Right atrium auricular region (tissue), 2 donors: Measurements from ENCODE around the gene DDIAS. TPM values are rescaled to one million over a fixed set of nuclear protein-coding genes. Genes with fewer than 3 reads are reported as not detected.
A peak's percentile ranks its signal among the peaks of the same experiment; 100 is the strongest.
"Not testable (repeated sequence)": the region's sequence is repeated elsewhere in the genome, so short reads cannot be mapped to it uniquely, and the experiment has no call there.

ENCODE experiments used
- DNase-seq: peaks from one replicate; pipeline ENCODE4 v3.0.0-alpha.2; 2019; ENCODE audit warnings: low spot score
- H3K27ac ChIP-seq, 2 donors: fragments of 200-600 bp; sonication (generic); 1 replicate in 1 of 2; 2 replicates in 1 of 2; pipeline ENCODE4 v1.5.1; 2016 to 2019
- H3K27me3 ChIP-seq, 2 donors: fragments of 200-600 bp; sonication (generic); one replicate each; pipeline versions ENCODE4 v1.5.1 to v1.6.0; 2017 to 2019
- H3K36me3 ChIP-seq: fragments of 200-600 bp; sonication (generic); one replicate; pipeline ENCODE4 v1.5.1; 2016
- H3K4me1 ChIP-seq, 2 donors: fragments of 200-600 bp; sonication (generic); one replicate each; pipeline versions ENCODE4 v1.5.1 to v1.6.0; 2017 to 2019
- H3K4me3 ChIP-seq, 2 donors: fragments of 200-600 bp; sonication (generic); 1 replicate in 1 of 2; 2 replicates in 1 of 2; pipeline ENCODE4 v1.5.1; 2017 to 2019; ENCODE audit warnings: mild to moderate bottlenecking in 1 of 2, moderate library complexity in 1 of 2
- H3K9me3 ChIP-seq, 2 donors: fragments of 200-600 bp; sonication (generic); one replicate each; pipeline ENCODE4 v1.5.1; 2019
- total RNA-seq, 2 donors: library from RNA; depleted of rRNA; stranded (reverse); fragments of >200 nt; gene quantifications; one replicate each; pipeline ENCODE4 v1.1.0, GENCODE V29; 2016
- TF ChIP-seq, protein P1 (sequence below), 2 donors: fragments of 200-600 bp; sonication (generic); IDR thresholded peaks; one replicate each; pipeline ENCODE4 v1.5.1; 2019; ENCODE audit warnings: antibody characterized with exemption in 2 of 2

The DDIAS gene
- total RNA-seq: 1 to 10 TPM in 1 of 2 donors, under 1 TPM in 1; 0.55 to 2.0 TPM

DNA sequence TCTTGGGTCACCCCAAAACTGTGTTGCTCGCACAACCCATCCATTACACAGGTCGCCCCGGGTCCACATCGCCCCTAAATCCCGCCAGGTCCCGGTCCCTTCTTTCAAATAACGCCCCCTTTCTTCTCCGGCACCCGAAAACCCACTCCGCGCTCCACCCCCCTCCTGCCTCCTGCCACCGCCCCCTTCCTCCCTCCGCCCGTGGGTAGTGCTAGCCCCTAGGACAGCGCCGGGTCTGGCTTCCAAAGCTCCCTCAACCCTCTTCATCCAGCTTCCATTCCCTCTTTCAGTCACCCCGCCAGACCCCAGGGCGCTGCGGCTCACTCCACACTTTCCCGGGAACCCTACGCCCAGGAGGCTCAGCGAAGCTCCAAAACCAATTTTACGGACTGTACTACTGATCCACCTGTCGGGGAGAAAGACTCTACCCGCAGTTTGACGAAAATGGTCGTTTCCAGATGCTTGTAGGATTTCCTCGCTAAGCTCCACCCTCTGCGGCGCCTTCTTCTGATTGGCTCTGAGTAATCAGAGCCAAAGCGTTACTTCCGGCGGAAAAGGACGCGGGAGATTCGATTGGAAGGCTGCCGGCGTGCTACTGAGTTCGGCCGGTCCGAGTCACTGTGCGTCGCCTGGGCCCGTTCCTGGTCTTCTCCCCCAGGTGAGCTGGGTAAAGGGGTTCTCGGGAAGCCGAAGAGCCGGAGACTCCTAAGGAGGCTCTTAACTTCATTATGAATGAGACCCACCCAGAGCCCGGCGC, at the start of gene DDIAS:
Gene DDIAS (plus strand): TSS at position 572 of the 757 bp plus-strand sequence. CDS start 13,003 bp downstream, outside the sequence.
- H3K27me3 ChIP-seq: no peaks in the 10 kb centered on the region
- peaks cover 0 to 30% of the 10 kb centered on the region in 2 donors for H3K4me1 ChIP-seq
- peak within 1 kb of the TSS; percentile 72 to 79 for H3K4me3 ChIP-seq
- TF ChIP-seq, protein P1, sequence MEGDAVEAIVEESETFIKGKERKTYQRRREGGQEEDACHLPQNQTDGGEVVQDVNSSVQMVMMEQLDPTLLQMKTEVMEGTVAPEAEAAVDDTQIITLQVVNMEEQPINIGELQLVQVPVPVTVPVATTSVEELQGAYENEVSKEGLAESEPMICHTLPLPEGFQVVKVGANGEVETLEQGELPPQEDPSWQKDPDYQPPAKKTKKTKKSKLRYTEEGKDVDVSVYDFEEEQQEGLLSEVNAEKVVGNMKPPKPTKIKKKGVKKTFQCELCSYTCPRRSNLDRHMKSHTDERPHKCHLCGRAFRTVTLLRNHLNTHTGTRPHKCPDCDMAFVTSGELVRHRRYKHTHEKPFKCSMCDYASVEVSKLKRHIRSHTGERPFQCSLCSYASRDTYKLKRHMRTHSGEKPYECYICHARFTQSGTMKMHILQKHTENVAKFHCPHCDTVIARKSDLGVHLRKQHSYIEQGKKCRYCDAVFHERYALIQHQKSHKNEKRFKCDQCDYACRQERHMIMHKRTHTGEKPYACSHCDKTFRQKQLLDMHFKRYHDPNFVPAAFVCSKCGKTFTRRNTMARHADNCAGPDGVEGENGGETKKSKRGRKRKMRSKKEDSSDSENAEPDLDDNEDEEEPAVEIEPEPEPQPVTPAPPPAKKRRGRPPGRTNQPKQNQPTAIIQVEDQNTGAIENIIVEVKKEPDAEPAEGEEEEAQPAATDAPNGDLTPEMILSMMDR (IDR thresholded peaks at IDR 0.05): peak in 1 of 2 donors; percentile 21
- peak within 1 kb of the TSS; percentile 92 to 95 for H3K27ac ChIP-seq
- DNase-seq: peak; percentile 99
- no peaks in the 10 kb centered on the region for H3K9me3 ChIP-seq
- no peaks in the 10 kb centered on the region for H3K36me3 ChIP-seq

DNA sequence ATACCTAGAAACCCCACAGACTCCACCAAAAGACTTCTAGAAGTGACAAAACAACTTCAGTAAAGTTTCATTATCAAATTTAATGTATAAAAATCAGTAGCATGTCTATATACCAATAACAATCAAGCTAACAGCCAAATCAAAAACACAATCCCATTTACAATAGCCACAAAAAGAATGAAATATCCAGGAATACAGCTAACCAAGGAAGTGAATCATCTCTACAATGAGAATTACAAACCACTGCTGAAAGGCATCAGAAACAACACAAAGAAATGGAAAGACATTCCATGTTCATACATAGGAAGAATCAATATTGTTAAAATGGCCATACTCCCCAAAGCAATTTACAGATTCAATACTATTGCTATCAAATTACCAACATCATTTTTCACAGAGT, 47.3 kb upstream of the DDIAS start:
- DNase-seq: no peak
- Histone ChIP-seq H3K27ac (no peak overlapping the region), H3K9me3 (no peaks in the 10 kb centered on the region), H3K27me3 (no peaks in the 10 kb centered on the region), H3K36me3 (peaks cover 13% of the 10 kb centered on the region), H3K4me3 (no peak overlapping the region), H3K4me1 (peaks cover 0 to 7% of the 10 kb centered on the region in 2 donors)
- TF ChIP-seq, protein P1 (IDR thresholded peaks at IDR 0.05): no peak

GRCh38 chr11:82854916-82855315, 46.6 kb upstream of the DDIAS start:
- not testable (repeated sequence) for H3K36me3 ChIP-seq, H3K27me3 ChIP-seq, H3K27ac ChIP-seq, H3K9me3 ChIP-seq, DNase-seq, H3K4me3 ChIP-seq, H3K4me1 ChIP-seq

DNA sequence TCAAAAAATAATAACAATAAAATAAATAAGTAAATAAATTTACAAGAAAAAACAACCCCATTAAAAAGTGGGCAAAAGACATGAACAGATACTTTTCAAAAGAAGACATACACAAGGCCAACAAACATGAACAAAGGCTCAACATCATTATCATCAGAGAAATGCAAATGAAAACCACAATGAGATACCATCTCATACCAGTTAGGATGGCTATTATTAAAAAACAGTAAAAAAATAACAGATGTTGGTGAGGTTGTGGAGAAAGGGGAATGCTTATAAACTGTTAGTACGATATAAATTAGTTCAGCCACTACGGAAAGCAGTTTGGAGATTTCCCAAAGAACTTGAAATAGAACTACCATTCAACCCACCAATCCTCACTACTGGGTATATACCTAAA, 45.9 kb upstream of the DDIAS start:
- no peak for DNase-seq
- no peaks in the 10 kb centered on the region for H3K27me3 ChIP-seq
- TF ChIP-seq, protein P1 (IDR thresholded peaks at IDR 0.05): no peak
- H3K9me3 ChIP-seq: no peaks in the 10 kb centered on the region
- no peak overlapping the region for H3K27ac ChIP-seq
- peaks cover 0 to 7% of the 10 kb centered on the region in 2 donors for H3K4me1 ChIP-seq
- H3K36me3 ChIP-seq: no peaks in the 10 kb centered on the region
- no peak overlapping the region for H3K4me3 ChIP-seq

GRCh38 chr11:82857145-82857544, 44.4 kb upstream of the DDIAS start:
- Histone ChIP-seq H3K9me3 (no peaks in the 10 kb centered on the region), H3K27me3 (no peaks in the 10 kb centered on the region), H3K4me3 (no peak overlapping the region), H3K36me3 (no peaks in the 10 kb centered on the region), H3K4me1 (peaks cover 0 to 7% of the 10 kb centered on the region in 2 donors), H3K27ac (no peak overlapping the region)
- TF ChIP-seq, protein P1 (IDR thresholded peaks at IDR 0.05): no peak
- DNase-seq: no peak

DNA sequence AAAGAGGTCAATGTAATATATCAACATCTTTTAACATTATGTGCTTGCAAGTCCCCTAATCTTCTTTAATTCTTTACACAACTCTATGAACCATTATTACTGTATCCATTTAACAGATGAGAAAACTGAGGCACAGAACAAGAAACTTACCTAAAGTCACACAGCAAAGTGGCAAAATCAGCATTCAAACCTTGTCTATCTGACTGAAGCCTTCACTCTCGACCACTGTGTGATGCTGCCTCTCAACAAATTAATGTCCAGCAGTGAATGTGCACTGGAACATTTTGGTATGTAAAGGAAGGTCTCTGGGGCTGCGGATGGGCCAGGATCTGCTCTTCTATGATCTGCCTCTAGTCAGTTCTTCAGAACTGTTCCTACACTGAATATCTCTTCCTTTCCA, 43.4 kb upstream of the DDIAS start:
- no peaks in the 10 kb centered on the region for H3K36me3 ChIP-seq
- no peak overlapping the region for H3K4me3 ChIP-seq
- no peak for DNase-seq
- H3K27ac ChIP-seq: peak overlapping the region in 1 of 2 donors; percentile 17
- no peaks in the 10 kb centered on the region for H3K9me3 ChIP-seq
- TF ChIP-seq, protein P1 (IDR thresholded peaks at IDR 0.05): no peak
- H3K4me1 ChIP-seq: peaks cover 0 to 7% of the 10 kb centered on the region in 2 donors
- no peaks in the 10 kb centered on the region for H3K27me3 ChIP-seq
